Endothelial cell (in vitro differentiated cells): Measurements from ENCODE around the gene TP53BP1. TPM values are rescaled to one million over a fixed set of nuclear protein-coding genes. Genes with fewer than 3 reads are reported as not detected.

ENCODE experiments used
- DNase-seq: peaks from one replicate; pipeline ENCODE4 v3.0.0; 2021; ENCODE audit warnings: low spot score
- H3K27ac Mint-ChIP-seq: one replicate; pipeline ENCODE4 v1.8.0; 2021; ENCODE audit warnings: mixed read lengths, inconsistent platforms; ENCODE audit not compliant: unreplicated experiment
- H3K27me3 Mint-ChIP-seq: one replicate; pipeline ENCODE4 v1.8.0; 2021; ENCODE audit warnings: mild to moderate bottlenecking, moderate library complexity, mixed read lengths, inconsistent platforms; ENCODE audit not compliant: unreplicated experiment
- H3K36me3 Mint-ChIP-seq: one replicate; pipeline ENCODE4 v1.8.0; 2021; ENCODE audit warnings: mild to moderate bottlenecking, low read depth, mixed read lengths, inconsistent platforms; ENCODE audit not compliant: unreplicated experiment
- H3K4me1 Mint-ChIP-seq: one replicate; pipeline ENCODE4 v1.8.0; 2021; ENCODE audit warnings: mild to moderate bottlenecking, mixed read lengths, inconsistent platforms; ENCODE audit not compliant: unreplicated experiment
- H3K4me3 Mint-ChIP-seq: one replicate; pipeline ENCODE4 v1.8.0; 2021; ENCODE audit warnings: mild to moderate bottlenecking, mixed read lengths, inconsistent platforms; ENCODE audit not compliant: unreplicated experiment
- H3K9me3 Mint-ChIP-seq: one replicate; pipeline ENCODE4 v1.8.0; 2021; ENCODE audit warnings: mixed read lengths, inconsistent platforms; ENCODE audit not compliant: unreplicated experiment
- total RNA-seq: library from RNA; stranded (reverse); fragmentation: NEBNext Ultra II Directional; extraction: Animal tissue kit (Norgen Biotek cat#: 25700); gene quantifications from one replicate; pipeline ENCODE4 v1.2.1, GENCODE V29; 2021; ENCODE audit not compliant: unreplicated experiment
- TF ChIP-seq, protein P1 (sequence below): fragments of 200-600 bp; sonication (generic); IDR thresholded peaks from one replicate; pipeline ENCODE4 v1.5.0; 2021; ENCODE audit warnings: antibody characterized with exemption; ENCODE audit not compliant: unreplicated experiment

TP53BP1 gene
- total RNA-seq, 1 donor from 2014 or later = 97.5 TPM

DNA sequence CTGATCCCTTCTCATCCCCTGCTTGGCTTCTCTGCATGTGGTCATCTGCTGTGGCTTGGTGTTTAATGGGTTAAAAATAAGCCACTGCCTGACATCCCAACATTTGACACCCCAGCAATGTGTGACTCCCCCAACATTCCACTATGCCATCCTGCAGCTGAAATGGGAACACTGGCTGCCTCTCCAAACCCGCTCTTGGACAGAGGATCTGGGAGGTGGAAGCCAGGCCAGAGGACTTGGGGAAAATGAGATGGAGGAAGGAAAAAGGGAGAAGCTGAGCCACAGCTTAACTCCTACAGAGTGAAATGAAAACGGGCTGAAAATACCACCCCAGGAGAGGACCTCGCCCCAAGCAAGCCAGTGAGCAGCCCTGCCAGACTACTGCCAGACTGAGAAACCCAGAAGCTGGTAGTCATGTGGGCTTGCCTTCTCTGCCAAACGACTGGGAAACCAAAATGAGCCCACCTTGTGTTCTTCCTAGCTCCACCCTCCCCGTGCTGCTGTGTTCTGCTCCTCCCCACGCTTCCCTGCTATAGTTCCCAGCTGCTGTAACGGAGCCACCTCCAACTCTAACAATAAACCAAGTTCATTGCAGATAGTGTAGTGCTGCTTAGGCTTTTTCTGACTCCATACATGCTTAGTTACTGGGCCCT is 38.2 kb upstream of the TP53BP1 start:
- TF ChIP-seq, protein P1, sequence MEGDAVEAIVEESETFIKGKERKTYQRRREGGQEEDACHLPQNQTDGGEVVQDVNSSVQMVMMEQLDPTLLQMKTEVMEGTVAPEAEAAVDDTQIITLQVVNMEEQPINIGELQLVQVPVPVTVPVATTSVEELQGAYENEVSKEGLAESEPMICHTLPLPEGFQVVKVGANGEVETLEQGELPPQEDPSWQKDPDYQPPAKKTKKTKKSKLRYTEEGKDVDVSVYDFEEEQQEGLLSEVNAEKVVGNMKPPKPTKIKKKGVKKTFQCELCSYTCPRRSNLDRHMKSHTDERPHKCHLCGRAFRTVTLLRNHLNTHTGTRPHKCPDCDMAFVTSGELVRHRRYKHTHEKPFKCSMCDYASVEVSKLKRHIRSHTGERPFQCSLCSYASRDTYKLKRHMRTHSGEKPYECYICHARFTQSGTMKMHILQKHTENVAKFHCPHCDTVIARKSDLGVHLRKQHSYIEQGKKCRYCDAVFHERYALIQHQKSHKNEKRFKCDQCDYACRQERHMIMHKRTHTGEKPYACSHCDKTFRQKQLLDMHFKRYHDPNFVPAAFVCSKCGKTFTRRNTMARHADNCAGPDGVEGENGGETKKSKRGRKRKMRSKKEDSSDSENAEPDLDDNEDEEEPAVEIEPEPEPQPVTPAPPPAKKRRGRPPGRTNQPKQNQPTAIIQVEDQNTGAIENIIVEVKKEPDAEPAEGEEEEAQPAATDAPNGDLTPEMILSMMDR = no peak
- no peak overlapping the region for H3K27ac Mint-ChIP-seq
- H3K9me3 Mint-ChIP-seq = no peaks in the 10 kb centered on the region
- H3K4me3 Mint-ChIP-seq = no peak overlapping the region
- H3K4me1 Mint-ChIP-seq = peaks cover 3% of the 10 kb centered on the region
- H3K36me3 Mint-ChIP-seq = peaks cover 6% of the 10 kb centered on the region
- H3K27me3 Mint-ChIP-seq = peaks cover 4% of the 10 kb centered on the region
- no peak for DNase-seq

DNA sequence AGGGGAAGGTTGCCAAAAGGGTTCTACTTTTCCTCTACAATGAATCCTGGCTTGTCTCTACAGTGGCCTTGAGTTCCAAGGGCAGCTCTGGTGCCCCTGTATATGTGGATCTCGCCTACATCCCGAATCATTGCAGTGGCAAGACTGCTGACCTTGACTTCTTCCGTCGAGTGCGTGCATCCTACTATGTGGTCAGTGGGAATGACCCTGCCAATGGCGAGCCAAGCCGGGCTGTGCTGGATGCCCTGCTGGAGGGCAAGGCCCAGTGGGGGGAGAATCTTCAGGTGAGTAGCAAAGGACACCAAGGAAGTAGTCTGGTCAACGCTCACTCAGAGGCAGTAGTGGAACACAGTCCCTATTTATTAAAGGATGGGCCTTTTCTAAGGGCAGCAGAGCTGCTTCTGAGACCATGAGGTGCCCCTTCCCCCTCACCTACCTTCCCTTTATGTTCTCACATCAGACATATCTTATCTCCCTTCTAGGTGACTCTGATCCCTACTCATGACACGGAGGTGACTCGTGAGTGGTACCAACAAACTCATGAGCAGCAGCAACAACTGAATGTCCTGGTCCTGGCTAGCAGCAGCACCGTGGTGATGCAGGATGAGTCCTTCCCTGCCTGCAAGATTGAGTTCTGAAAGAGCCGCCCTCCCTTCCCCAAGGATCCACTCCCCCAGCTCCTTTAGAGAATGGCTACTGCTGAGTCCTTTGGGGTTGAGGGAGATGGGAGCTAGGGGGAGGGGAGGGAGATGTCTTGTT is 36.8 kb upstream of the TP53BP1 start:
- Mint-ChIP-seq H3K27me3 (peaks cover 4% of the 10 kb centered on the region), H3K4me1 (peaks cover 9% of the 10 kb centered on the region), H3K4me3 (no peak overlapping the region), H3K9me3 (no peaks in the 10 kb centered on the region), H3K36me3 (peaks cover 10% of the 10 kb centered on the region), H3K27ac (no peak overlapping the region)
- TF ChIP-seq, protein P1 = no peak
- no peak for DNase-seq

DNA sequence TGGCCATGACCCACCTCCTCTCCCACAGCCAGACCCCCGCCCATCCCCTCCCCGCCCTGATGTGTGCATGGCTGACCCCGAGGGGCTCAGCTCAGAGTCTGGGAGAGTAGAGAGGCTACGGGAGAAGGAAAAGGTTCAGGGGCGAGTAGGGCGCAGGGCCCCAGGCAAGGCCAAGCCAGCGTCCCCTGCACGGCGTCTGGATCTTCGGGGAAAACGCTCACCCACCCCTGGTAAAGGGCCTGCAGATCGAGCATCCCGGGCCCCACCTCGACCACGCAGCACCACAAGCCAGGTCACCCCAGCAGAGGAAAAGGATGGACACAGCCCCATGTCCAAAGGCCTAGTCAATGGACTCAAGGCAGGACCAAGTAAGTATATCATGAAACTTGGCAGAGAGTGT is 36.2 kb upstream of the TP53BP1 start:
- TF ChIP-seq, protein P1 = no peak

DNA sequence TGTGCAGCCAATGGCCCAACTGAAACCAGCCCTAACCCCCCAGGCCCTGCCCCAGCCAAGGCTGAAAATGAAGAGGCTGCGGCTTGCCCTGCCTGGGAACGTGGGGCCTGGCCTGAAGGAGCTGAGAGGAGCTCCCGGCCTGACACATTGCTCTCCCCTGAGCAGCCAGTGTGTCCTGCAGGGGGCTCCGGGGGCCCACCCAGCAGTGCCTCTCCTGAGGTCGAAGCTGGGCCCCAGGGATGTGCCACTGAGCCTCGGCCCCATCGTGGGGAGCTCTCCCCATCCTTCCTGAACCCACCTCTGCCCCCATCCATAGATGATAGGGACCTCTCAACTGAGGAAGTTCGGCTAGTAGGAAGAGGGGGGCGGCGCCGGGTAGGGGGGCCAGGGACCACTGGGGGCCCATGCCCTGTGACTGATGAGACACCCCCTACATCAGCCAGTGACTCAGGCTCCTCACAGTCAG is 35.6 kb upstream of the TP53BP1 start:
- H3K36me3 Mint-ChIP-seq = peaks cover 10% of the 10 kb centered on the region
- H3K9me3 Mint-ChIP-seq = no peaks in the 10 kb centered on the region
- no peak overlapping the region for H3K4me3 Mint-ChIP-seq
- DNase-seq = no peak
- no peak overlapping the region for H3K27ac Mint-ChIP-seq
- peaks cover 9% of the 10 kb centered on the region for H3K4me1 Mint-ChIP-seq
- H3K27me3 Mint-ChIP-seq = peaks cover 9% of the 10 kb centered on the region
- TF ChIP-seq, protein P1 = no peak

More for the DNA sequence above, 36.2 kb upstream of the TP53BP1 start:
- Mint-ChIP-seq H3K27me3 (peaks cover 5% of the 10 kb centered on the region), H3K4me3 (no peak overlapping the region), H3K36me3 (peaks cover 10% of the 10 kb centered on the region), H3K4me1 (peaks cover 9% of the 10 kb centered on the region), H3K27ac (no peak overlapping the region), H3K9me3 (no peaks in the 10 kb centered on the region)
- DNase-seq = no peak
